ENCODE data around the gene ENTPD2.
"Not testable (repeated sequence)": the region's sequence is repeated elsewhere in the genome, so short reads cannot be mapped to it uniquely, and the experiment has no call there.

The ENTPD2 gene

DNA sequence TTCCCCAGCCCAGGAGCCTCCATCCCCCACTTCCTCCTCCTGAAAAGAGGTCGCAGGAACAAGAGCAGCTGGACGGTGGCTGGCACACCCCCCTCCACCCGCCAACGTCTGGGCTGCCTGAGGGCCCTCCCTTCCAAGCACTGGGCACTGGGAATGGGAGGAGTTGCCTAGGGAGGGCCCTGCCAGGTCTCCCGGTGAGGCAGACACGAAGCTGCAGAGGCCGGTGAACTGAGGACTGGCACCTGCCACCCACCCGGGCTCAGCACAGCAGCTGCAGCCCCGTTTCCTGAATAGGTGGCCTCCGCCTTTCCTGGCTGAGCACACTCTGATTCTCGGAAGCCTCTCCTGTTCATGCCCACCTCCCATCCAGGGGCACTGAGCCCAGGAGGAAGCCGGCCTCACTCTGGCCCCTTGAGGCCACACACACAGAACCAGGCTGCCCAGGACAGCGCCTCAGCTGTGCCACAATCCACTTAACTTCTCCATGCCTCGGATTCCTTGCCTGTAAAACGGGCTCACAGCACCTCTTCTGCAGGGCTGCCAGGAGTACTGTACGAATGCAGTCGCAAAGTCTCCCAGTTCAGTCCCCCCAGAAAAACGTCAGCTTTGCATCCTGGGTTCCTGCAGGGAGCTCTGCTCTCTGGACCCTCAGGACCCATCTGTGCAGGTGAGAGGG, 9.2 kb downstream of the ENTPD2 start:
- DNase-seq = peak in 1 of 2 experiments; percentile 70

- no peak for DNase-seq
Observed at GRCh38 chr9:137044037-137044436, 9.8 kb downstream of the ENTPD2 start.

DNA sequence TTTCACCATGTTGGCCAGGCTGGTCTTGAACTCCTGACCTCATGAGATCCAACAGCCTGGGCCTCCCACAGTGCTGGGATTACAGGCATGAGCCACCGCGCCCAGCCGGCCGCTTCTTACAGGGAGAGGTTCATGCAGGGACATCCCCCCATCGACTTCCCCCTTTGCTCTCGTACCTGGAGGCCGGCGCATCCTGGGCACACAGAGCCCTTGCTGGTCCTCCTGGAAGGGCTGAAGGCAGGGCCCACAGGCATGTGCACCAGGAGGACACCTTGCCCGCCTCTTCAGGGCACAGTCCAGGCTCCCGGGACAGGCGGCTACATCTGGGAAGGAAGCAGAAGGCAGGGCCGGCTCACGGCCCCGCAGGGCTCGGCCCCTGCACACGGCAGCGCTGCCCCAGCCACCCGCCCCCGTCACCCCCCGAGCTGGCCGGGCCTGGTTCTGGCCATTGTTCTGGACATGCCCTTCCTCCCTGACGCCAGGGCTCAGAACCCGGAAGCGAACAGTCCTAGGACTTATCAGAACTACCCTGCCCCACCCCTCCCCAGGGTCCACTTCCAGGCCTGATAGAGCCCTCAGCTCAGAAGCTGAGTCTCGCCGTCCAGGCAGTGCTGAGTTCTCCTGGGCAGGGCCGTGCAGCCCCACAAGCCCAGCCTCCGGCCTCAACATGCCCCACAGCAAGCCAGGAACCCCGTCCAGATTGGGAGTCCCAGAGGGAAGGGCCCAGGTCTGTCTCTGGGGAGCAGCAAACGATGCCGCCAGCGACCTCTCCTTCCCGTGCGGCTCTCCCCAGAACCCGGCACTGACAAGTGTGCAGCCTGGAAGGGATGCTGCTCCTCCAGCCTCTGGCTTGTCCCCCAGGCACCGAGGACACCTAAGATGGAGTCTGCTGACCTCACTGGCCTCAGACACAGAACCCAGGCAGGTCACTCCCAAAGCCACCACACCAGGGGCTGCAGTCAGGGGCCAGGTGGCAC, 10.8 kb downstream of the ENTPD2 start:
- DNase-seq = no peak

DNA sequence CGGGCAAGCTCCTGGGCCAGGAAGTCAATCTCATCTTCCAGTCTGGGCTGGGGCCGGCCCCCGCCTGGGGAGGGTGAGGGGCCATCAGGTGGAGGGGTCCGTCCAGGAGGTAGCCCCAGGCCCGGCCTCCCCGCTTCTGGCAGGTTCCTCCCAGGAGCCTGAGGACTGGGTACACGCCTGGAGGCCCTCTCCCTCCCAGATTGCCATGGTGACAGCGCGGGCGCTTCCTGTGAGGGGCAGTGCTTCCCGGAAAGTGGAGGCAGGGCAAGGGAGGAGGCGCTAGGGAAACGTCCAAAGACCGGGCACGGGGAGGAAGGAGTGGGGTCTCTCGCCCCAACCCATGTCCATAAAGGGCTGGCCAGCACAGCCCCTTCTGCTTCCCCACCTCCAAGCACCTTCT, 12.7 kb downstream of the ENTPD2 start:
- DNase-seq = no peak

DNA sequence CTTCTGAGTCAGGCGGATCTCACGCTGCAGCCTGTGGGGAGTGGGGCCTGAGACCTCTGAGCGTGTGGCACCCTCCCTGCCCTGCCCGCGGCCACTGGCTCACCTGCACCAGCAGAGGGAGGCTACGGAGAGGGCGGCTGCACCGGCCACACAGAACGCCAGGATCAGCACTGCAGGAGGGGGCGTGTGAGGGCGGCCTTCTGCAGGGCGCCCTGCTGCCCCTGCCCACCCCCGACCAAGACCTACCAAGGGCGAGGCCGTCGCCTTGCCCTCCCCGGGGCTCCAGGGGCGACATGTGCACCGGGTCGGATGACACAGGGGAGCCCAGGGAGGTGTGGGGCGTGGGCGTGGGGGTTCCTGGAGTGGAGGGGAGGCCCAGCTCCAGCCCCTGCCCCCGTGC, 13.3 kb downstream of the ENTPD2 start:
- DNase-seq = no peak

DNA sequence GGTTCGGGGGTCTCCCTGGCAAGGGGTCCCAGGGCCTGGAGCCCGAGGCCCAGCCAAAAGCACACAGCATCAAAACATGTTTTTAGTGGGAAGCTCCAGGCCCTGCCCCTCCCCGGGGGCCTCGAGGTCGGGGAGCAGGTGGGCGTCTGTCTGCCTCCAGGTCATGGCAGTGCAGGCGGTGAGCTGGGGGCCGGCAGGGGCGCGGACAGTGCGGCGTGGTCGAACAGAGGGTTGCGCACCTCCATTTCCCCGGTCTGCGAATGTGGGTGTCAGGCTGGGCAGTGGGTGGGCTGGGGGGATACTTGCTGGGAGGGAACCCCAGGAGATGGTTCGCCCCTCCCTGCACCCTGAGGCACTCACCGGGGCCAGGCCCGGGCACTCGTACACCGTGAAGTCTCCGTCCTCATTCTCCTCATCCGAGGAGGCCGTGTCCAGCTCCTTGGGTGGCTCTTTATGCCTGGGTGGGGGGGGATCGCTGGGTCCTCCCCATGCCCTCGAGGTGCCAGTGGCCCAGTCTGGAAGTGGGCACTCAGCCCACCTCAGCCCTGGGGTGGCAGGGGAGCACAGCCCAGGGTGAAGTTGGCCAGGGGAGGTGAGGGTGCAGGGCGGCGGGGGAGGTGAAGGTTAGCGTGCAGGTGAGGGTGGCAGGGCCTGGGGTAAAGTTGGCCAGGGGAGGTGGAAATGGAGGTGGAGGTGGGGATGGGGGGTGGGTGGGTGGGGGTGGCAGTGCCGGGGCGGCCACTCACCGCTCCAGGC, 14.1 kb downstream of the ENTPD2 start:
- DNase-seq = no peak

- DNase-seq = no peak
Observed at GRCh38 chr9:137038916-137039315, 14.9 kb downstream of the ENTPD2 start.

DNA sequence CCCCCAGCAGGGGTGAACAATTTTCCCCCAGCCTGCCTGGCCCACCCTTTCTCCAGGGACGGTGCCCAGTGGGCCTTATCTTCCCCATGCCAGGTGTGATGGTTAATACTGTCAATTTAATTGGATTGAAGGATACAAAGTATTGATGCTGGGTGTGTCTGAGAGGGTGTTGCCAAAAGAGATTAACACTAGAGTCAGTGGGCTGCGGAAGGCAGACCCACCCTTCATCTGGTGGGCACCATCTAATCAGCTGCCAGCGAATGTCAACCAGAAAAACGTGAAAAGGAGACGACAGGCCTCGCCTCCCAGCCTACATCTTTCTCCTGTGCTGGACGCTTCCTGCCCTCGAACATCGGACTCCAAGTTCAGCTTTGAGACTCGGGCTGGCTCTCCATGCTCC, 16.4 kb downstream of the ENTPD2 start:
- DNase-seq = no peak

DNA sequence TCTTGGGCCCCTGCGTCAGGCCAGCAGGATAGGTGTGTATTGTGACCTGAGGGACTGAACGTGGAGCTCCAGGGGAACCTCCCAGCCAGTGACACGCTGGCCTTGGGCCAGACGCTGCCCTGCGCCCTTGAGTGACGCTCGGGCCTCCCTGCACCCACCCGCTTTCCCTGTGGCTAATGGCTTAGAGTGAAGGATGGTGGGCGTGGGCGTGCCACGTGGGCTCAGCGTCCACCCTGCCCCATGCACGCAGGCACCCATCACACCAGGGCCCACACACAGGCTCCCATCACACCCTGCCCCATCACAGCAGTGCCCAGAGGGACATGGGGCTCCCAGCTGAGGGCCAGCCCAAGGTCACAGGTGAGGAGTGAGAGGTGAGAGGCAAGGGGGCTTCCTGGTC, 16.8 kb downstream of the ENTPD2 start:
- DNase-seq = no peak

DNA sequence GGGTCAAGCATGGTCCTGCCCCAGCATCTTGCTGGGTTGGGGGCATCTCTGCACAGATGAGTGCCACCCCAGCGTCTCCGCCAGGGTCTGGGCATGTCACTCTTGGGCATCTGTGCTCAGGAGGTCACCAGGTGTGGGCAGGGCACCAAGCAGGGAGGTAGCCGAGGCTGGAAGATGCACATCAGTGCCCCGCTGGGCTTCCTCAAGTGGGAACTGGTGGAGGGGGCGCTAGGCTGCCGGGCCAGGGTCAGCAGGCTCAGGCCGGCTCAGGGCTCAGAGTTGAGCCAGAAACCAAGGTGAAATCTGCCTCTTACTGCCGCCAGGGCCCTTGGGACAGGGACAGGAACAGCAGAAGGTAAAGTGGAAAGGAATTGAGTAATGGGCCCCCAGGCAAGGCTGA, 17.9 kb downstream of the ENTPD2 start:
- DNase-seq = no peak

- DNase-seq = no peak
Observed at GRCh38 chr9:137035507-137035834, 18.4 kb downstream of the ENTPD2 start.

- peak; percentile 68 to 89 for DNase-seq
Observed at GRCh38 chr9:137034709-137035506, 19.0 kb downstream of the ENTPD2 start.

DNA sequence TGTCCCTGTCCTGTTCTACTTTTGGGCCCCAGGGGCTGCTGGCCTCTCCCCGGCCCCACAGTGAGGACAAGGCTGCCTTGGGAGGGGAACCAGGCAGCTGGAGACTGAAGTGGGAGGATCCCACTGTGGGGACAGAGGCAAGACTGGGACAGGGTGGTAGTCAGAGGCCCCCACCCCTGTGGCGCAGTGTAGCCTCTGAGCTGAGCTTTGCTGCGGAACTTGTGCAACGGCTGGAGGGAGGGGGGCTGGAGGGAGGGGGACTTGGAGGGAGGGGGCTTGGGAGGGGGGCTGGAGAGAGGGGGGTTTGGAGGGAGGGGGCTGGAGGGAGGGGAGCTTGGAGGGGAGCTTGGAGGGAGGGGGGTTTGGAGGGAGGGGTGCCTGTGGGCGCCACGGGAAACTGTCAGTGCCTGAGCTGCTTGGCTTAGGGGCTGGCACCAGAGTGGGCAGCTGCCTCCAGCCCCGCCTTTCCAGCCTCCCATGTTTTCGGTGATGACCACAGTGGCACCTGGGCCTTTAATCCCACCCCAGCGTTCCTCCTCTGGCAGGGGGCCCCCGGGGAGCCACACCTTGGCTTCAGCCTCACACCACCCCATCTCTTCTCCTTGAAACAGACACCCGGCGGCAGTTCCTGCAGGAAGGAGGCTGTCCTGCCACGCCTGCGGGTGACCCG, 19.7 kb downstream of the ENTPD2 start:
- no peak for DNase-seq

GRCh38 chr9:137033481-137033880, 20.4 kb downstream of the ENTPD2 start:
- DNase-seq = not testable (repeated sequence)

- DNase-seq = no peak
Observed at GRCh38 chr9:137032858-137033257, 21.0 kb downstream of the ENTPD2 start.

DNA sequence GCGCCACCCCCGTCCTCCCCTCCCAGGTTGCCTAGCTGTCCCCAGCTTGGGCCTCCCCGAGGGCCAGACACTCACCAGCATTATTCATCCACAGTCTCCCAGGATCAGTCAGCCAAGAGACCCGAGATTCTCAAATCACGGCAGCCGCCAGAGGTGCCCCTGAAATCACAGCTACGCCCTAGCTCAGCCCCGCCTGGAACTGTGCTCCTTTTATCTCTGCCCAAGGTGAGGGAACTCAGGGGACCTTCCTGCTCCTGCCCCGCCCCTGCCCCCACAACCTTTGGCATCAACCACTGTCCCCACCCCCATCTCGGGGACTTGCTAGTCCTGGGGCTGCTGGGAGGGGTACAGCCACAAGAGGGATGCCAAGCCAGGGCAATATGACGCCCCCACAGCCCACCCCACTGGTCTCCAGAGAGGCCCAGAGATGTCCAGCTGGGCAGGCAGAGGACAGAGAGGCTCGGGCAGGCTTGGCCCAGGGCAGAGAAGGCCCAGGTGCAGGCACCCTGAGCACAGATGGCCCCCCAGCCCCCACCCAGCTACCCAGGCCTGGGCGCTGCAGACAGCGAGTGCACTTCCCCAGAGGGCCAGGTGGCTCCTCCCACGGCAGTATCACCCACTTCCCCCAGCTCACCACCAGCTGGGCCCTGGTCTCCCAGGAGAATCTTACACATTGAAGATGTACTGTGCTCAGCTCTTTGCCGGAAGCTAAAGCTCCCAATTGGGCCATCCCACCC, 21.8 kb downstream of the ENTPD2 start, which contains the start of gene FUT7:
TSS of gene FUT7 (minus strand) at position 185 of the 737 bp plus-strand sequence. CDS start at position 88, 97 bp downstream.
- no peak for DNase-seq

DNA sequence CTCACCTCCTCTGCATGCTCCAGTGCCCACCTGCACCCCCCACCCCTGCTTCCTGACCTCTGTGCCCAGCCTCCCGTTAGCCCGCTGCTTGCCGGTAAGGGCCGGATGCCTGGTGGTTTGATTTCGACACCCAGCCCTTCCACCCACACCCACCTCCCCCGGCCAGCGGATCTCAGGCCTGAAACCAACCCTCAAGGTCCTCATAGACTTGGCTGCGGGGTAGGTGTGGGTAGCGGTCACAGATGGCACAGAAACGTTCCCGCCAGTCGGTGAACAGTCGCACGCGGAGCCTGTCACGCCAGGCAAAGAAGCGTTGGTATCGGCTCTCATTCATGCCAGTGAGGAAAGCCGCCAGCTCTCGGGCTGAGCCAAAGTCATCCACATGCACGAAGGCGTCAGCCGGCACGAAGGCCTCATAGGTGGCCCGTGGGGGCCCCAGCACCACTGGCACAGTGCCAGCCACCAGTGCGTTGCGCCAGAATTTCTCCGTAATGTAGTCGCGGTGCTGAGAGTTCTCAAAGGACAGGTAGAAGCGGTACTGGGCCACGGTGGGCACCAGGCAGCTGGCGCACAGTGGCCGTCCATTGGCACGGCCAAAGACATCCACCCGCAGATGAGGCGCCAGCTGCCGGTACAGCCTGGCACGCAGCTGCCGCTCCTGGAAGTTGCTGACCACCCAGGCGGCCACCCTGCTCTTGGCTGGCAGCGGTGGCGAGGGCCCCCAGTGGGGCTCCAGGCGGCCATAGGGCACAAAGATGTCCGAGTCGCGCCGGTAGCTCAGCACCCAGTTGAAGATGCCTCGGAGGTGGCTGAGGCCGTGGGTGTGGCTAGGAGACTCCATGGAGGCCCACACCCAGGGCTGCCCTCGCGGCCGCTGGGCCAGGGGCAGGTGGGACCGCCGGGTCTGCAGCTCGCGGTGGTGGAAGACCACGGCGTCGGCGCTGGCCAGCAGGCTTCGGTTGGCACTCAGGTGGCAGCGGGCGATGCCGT, 23.0 kb downstream of the ENTPD2 start:
- DNase-seq = no peak

GRCh38 chr9:137030006-137030405, 23.9 kb downstream of the ENTPD2 start:
- DNase-seq = no peak

GRCh38 chr9:137029058-137029936, 24.6 kb downstream of the ENTPD2 start:
- peak; percentile 39 to 41 for DNase-seq
